Astrocyte of the hippocampus (primary cell): Measurements from ENCODE around the gene TFPT.

Source experiments
- DNase-seq: peaks from one replicate; pipeline ENCODE4 v3.0.0; 2011; ENCODE audit warnings: low read depth, low spot score

TFPT gene

DNA sequence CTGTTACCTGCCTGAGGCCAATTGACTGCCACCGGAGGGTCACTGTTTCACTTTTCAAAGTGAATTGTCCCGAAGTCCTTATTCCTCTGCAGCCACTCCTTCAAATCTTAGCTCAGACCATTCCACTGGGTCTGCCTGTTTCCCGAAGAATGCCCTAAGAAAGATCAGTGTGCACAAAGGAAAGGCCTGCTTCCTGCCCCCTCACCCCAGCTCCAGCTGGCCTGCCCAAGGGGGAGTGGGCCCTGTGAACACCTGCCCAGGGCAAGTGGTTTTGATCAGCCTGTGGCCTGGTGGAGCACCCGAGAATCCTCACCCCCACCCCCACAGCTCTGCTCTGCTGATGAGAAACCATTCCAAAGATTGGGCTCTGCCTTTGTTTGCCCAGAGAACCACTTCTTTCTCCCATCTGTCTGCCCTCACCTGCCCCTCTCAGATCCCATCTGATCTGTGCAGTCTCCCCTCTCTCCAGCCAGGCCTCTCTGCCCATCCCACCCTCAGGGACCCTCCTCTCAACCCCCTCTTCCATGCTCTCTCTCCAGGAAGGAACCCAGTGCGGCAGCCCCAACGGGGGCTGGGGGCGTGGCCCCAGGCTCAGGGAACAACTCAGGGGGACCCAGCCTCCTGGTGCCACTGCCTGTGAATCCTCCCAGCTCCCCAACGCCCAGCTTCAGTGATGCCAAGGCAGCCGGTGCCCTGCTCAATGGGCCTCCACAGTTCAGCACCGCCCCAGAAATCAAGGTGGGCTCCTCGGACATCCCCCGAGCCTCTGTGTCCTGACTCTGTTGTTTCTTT, 33.8 kb upstream of the TFPT start:
- no peak for DNase-seq

- no peak for DNase-seq
Measured at GRCh38 chr19:54148158-54148557, 32.7 kb upstream of the TFPT start.

GRCh38 chr19:54147676-54148075, 32.2 kb upstream of the TFPT start:
- DNase-seq: no peak

- DNase-seq: no peak
Measured at GRCh38 chr19:54145541-54146158, 30.2 kb upstream of the TFPT start.

DNA sequence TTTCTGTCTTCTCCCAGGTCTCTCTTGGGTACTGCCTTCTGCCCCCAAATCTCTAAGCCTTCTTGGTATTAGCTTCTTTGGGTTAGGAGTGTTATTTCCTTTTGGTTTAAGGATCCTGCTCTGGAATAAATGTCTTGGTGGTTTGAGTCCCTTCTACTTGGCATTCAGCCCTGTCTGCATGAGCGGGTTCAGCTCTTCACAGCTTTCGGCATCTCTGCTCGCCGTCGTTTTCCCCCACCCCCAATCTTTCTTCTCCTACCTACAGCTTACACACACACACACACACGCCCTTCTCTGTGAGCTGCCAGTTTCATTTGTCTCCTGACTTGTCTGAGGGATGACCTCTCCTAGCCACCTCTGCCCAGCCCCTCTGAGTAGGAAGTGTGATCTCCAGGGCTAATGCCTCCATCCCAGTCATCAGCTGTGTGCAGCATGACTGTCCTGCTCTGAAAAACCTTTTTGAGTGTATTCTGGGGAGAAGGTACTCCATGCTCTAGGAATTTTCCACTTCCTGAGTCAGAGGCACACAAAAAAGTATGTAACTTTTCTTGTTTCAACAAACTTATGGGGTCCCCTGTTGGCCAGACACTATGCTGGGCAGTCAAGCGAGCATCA, 26.8 kb upstream of the TFPT start:
- no peak for DNase-seq

- no peak for DNase-seq
Measured at GRCh38 chr19:54141356-54141755, 25.9 kb upstream of the TFPT start.

GRCh38 chr19:54138489-54139256, 23.2 kb upstream of the TFPT start:
- peak; percentile 32 for DNase-seq

- DNase-seq: peak; percentile 43
Measured at GRCh38 chr19:54137699-54138488, 22.4 kb upstream of the TFPT start, which contains the start of gene CNOT3. CNOT3 (plus strand) TSS chr19:54137762; CDS start chr19:54142979, 5,217 bp downstream.

DNA sequence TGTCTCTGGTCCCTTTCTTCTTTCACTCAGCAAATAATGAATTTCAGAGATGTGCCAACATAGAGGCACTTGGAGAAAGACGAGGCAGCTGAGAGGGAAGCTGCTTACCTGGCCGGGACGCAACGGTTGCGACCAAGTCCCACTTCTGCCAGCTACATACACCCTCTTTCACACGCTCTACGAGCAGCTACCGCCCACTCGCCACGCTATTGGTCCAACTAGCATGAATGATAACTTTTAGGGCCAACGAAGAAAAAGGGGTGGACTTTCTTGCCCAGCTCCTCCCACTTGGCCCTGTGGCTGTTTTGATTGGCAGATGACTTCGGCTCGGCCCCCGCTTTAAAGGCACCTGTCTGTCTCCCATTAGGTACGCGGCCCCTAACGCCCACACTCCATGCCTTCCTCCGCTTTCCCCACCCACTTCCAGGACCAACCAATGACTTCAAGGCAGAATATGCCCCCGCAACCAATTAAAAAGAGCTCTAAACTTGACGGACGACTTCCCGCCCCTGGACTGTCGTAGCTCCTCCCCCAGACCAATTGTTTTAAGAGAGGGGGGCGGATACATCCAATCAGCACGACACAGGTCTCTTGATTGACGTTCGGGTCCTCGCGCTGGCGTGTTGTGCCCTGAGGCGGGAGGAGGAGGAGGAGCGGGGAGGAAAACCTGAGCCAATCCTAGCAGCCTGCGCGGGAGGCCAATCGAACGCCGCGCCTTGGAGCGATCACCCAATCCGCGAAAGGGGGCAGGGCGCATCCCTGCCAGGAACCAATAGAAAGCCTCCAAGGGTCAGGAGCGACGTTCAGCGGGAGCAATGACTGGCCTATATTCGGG, 21.6 kb upstream of the TFPT start:
- peak; percentile 100 for DNase-seq

GRCh38 chr19:54136086-54136863, 20.8 kb upstream of the TFPT start:
- DNase-seq: no peak

DNA sequence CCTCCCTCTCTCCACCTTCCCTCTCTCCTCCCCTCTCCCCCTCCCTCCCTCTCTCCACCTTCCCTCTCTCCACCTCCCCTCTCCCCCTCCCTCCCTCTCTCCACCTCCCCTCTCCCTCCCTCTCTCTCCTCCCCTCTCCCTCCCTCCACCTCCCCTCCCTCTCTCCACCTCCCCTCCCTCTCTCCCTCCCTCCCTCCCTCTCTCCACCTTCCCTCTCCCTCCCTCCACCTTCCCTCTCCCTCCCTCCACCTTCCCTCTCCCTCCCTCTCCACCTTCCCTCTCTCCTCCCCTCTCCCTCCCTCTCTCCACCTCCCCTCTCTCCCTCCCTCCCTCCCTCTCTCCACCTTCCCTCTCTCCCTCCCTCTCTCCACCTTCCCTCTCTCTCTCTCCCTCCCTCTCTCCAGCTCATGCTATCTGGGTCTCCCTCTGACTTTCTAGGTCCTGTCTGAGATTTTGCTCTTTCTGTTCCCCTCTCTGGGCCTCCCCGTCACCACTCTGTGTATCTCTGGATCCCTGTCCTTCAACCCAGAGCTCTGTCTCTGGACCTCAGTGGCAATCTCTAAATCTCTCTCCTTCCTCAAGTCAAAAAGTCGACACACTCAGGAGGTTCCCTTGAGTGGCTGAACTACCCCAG, 18.6 kb upstream of the TFPT start:
- no peak for DNase-seq

DNA sequence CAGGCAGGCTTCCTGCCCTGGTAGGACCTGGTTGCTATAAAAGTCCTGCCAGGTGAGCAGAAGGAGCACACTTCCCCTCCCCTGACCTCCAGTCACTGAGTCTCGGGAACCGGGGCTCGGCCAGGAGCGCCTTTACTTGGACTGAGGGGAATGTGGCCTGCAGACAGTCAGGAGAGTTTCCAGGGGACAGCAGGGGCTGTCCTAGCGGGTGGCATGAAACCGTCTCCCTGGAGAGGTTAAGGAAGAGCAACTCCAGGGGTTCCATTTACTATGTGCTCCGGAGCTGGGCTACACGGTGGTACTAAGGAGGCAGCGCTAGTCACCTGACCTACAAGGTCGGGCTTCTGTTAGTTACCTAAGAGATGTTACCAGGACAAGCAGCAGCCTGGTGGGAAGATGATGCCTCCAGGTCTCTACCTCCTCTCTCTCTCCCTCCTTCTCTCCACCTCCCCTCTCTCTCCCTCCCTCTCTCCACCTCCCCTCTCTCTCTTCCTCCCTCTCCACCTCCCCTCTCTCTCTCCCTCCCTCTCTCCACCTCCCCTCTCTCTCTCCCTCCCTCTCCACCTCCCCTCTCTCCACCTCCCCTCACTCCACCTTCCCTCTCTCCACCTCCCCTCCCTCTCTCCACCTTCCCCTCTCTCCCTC, 18.0 kb upstream of the TFPT start:
- peak; percentile 41 for DNase-seq

- no peak for DNase-seq
Measured at GRCh38 chr19:54129617-54129996, 14.2 kb upstream of the TFPT start.

GRCh38 chr19:54128796-54129616, 13.5 kb upstream of the TFPT start:
- DNase-seq: no peak

- DNase-seq: no peak
Measured at GRCh38 chr19:54128441-54128725, 12.9 kb upstream of the TFPT start.

- DNase-seq: no peak
Measured at GRCh38 chr19:54127688-54128440, 12.4 kb upstream of the TFPT start.

- DNase-seq: no peak
Measured at GRCh38 chr19:54125713-54126112, 10.3 kb upstream of the TFPT start.
